Mesothelial cell of epicardium (in vitro differentiated cells): ENCODE measurements around the gene UBE2E2. TPM values are rescaled to one million over a fixed set of nuclear protein-coding genes. Genes with fewer than 3 reads are reported as not detected.

Experiments
- DNase-seq, 2 experiments: peaks; one replicate each; pipeline ENCODE4 v3.0.0; 2021; ENCODE audit warnings: low spot score in 2 of 2; ENCODE audit not compliant: unreplicated experiment in 2 of 2
- H3K27ac Mint-ChIP-seq: 2 replicates; pipeline ENCODE4 v1.8.0; 2021; ENCODE audit warnings: mixed read lengths
- H3K27me3 Mint-ChIP-seq: 2 replicates; pipeline ENCODE4 v1.8.0; 2021; ENCODE audit warnings: low read depth, mixed read lengths
- H3K36me3 Mint-ChIP-seq: 2 replicates; pipeline ENCODE4 v1.8.0; 2021; ENCODE audit warnings: mixed read lengths
- H3K4me1 Mint-ChIP-seq: 2 replicates; pipeline ENCODE4 v1.8.0; 2021; ENCODE audit warnings: mixed read lengths
- H3K4me3 Mint-ChIP-seq: 2 replicates; pipeline ENCODE4 v1.8.0; 2021; ENCODE audit warnings: mild to moderate bottlenecking, moderate library complexity, mixed read lengths
- H3K9me3 Mint-ChIP-seq: 2 replicates; pipeline ENCODE4 v1.8.0; 2021; ENCODE audit warnings: mixed read lengths
- total RNA-seq: library from RNA; stranded (reverse); gene quantifications from 3 replicates; pipeline ENCODE4 v1.2.1, GENCODE V29; 2021
- TF ChIP-seq, protein P1 (sequence below): fragments of 200-600 bp; sonication (generic); IDR thresholded peaks from one replicate; pipeline ENCODE4 v1.5.0; 2021; ENCODE audit warnings: antibody characterized with exemption; ENCODE audit not compliant: unreplicated experiment

UBE2E2 gene
- total RNA-seq, 1 donor from 2014 or later = 42.3 TPM

DNA sequence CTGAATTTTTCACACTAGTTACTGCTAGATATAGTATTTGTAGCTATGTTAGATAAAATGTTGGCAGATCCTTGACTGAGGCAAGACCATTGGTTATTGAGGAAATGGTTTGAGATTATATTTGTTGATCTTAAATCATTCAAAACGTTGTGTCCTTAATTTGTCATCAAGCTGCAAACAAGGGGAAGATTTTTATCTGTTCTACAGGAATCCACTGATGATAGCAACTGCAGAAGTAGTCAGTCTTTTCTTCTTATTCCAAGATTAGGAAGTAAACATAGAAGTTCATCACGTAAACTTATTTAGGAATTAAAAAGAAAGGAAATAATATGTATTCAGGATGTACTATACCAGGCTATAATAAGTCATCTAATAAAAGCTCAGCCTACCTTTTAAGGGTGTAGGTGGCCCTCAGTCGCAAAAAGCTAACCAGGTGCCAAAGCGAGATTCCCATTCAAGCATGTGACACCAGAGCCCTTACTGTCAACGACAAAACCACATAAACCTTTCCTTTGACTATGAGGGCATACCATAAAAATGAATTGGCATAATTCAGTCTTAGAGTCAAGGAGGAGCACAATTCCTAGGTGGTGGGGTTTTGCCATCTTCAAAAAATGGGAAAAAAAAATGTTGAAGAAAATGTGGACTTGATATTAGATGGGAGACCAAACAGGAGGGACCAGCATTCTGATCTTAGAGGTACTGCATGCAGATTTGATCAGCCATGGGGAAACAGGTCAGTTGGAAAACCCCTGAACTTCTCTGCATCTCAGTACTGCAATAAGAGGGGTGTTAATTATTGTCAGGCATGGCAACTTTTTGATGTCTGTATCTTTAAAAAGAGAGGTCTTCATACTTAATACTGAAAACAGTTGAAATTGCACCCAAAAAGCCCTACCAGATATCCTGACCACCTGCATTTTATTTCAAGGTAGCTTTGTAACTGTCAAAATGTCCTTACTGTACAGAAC, 390.1 kb downstream of the UBE2E2 start:
- peaks cover 23% of the 10 kb centered on the region for H3K4me1 Mint-ChIP-seq
- TF ChIP-seq, protein P1, sequence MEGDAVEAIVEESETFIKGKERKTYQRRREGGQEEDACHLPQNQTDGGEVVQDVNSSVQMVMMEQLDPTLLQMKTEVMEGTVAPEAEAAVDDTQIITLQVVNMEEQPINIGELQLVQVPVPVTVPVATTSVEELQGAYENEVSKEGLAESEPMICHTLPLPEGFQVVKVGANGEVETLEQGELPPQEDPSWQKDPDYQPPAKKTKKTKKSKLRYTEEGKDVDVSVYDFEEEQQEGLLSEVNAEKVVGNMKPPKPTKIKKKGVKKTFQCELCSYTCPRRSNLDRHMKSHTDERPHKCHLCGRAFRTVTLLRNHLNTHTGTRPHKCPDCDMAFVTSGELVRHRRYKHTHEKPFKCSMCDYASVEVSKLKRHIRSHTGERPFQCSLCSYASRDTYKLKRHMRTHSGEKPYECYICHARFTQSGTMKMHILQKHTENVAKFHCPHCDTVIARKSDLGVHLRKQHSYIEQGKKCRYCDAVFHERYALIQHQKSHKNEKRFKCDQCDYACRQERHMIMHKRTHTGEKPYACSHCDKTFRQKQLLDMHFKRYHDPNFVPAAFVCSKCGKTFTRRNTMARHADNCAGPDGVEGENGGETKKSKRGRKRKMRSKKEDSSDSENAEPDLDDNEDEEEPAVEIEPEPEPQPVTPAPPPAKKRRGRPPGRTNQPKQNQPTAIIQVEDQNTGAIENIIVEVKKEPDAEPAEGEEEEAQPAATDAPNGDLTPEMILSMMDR = no peak
- peaks cover 7% of the 10 kb centered on the region for H3K36me3 Mint-ChIP-seq
- H3K9me3 Mint-ChIP-seq = peaks cover 9% of the 10 kb centered on the region
- no peaks in the 10 kb centered on the region for H3K27me3 Mint-ChIP-seq
- H3K4me3 Mint-ChIP-seq = no peak overlapping the region
- no peak for DNase-seq
- no peak overlapping the region for H3K27ac Mint-ChIP-seq

DNA sequence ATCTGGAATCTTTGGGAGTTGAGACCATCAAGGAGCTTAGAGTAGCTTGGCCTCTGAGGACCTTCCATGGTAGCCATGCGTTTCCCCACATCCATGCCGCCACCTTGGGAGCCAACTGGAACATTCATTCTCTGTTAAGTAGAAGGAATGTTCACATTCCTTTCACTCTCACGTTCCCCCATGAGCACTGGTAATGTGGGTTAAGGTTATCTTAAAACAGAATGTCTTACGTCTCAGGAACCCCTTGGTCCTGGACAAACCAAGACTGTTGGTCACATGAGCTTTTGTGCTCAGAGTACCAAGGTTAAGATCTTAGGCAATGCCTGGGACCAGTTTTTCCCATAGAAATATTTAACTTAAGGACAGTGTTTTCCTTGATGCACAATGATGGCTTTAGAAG, 390.9 kb downstream of the UBE2E2 start:
- TF ChIP-seq, protein P1 = no peak
- Mint-ChIP-seq H3K9me3 (peaks cover 9% of the 10 kb centered on the region), H3K36me3 (peaks cover 7% of the 10 kb centered on the region), H3K27ac (no peak overlapping the region), H3K27me3 (no peaks in the 10 kb centered on the region), H3K4me1 (peaks cover 23% of the 10 kb centered on the region), H3K4me3 (no peak overlapping the region)
- no peak for DNase-seq

DNA sequence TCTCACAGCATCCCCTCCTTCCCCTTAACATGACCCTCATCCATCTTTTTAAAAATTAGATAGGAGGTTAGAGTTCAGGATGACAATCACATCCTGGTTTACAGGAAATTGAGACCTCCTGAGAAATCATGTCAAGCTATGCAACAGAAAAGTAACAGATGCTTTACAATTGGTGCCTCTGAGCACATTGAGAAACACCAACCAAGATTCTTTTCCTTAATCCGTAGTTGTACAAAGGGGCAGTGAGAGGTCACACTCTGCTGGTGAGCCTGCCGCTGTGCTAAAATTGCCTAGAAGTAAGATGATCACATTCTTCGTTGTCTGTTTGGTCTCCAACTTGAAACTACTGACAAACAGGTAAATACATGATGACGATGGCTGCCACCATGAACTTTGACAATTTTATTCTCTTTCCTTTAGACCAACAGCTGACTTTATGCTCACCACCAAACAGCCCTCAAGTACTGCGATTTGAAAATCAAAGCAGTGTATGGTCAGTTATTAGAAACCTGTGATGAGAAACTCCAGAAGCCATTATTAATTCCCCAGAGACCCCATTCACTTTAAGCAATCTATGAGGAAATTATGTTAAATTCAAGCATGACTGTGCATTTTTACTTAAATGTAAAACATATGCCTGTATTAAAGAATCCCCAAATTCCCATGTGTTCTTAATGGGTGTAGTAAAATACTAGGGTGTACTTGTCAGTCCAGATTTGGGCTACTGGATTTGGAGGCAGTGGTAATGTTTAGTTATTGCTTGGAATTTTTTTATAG, 392.0 kb downstream of the UBE2E2 start:
- Mint-ChIP-seq H3K27me3 (no peaks in the 10 kb centered on the region), H3K36me3 (peaks cover 7% of the 10 kb centered on the region), H3K27ac (no peak overlapping the region), H3K4me1 (peaks cover 19% of the 10 kb centered on the region), H3K9me3 (peaks cover 9% of the 10 kb centered on the region), H3K4me3 (no peak overlapping the region)
- no peak for DNase-seq
- TF ChIP-seq, protein P1 = no peak

DNA sequence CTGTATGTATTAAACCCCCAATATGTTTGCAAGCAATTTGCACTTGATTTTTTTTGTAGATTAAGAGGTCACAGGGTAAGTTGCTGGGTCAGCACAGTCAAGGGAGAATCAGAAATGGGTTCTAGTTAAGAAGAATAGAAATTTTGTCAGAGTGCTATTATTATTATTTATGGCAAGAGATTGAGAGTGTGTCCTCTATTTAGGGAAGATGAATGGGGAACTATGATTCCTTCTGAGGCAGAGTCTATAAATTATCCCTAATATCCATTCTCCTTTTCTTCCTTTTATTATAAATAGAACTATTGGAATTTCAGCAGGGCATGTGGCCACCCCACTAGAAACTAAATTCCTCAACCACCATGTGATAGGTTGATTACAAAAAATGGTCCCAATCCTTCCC, 392.7 kb downstream of the UBE2E2 start:
- DNase-seq = no peak
- no peak overlapping the region for H3K4me3 Mint-ChIP-seq
- peaks cover 13% of the 10 kb centered on the region for H3K4me1 Mint-ChIP-seq
- H3K27ac Mint-ChIP-seq = no peak overlapping the region
- peaks cover 9% of the 10 kb centered on the region for H3K9me3 Mint-ChIP-seq
- TF ChIP-seq, protein P1 = no peak
- peaks cover 7% of the 10 kb centered on the region for H3K36me3 Mint-ChIP-seq
- no peaks in the 10 kb centered on the region for H3K27me3 Mint-ChIP-seq

DNA sequence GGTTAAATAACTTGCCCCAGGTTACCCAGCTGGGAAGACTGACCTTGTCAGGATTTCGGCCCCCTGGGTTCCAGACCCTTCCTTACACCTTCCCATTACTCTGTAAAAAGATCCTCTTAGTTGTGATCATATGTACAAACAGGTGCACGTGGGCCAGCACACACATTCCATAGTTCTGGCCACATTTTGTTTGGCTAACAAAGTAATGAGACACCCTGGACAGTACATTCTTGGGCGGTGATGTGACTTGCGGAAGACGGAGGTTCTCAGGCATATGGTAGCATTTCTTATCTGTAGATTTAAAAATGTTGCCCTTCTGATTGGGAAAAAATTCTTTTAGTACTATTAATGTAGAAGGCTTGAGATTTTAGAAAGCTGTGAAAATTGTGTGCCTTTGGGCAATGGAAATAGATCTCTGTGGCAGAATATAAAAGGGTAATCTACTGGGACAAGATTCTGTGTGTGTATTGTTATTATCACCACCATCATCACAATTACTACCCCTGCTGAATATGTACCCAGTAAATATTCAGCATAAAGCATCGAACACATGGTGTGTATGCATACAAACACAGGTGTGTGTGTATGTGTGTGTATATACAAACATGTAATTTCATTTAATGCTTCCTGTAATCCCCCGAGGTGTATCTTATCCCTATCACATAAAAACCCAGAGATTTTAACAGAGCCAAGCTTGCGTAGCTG, 397.2 kb downstream of the UBE2E2 start:
- no peak for DNase-seq
- H3K4me1 Mint-ChIP-seq = peaks cover 2% of the 10 kb centered on the region
- H3K27me3 Mint-ChIP-seq = no peaks in the 10 kb centered on the region
- H3K36me3 Mint-ChIP-seq = peaks cover 7% of the 10 kb centered on the region
- TF ChIP-seq, protein P1 = no peak
- peaks cover 9% of the 10 kb centered on the region for H3K9me3 Mint-ChIP-seq
- H3K4me3 Mint-ChIP-seq = no peak overlapping the region
- H3K27ac Mint-ChIP-seq = no peak overlapping the region
